ENCODE data around the gene INSRR. TPM values are rescaled to one million over a fixed set of nuclear protein-coding genes. Genes with fewer than 3 reads are reported as not detected.

INSRR gene
- total and polyA plus RNA-seq, 9 of the 15 experiments (the other 6 are each of a cell fraction or from before 2014, with no cell fraction given): 0.03 to 0.18 (median 0.06) TPM; not detected in 3

- no peak for FAIRE-seq
- no peaks in the 10 kb centered on the region for H3K9me1 ChIP-seq (ENCODE audit: control insufficient read depth, insufficient read depth, low read length)
- H3K9ac ChIP-seq (ENCODE audit: insufficient read depth in 1 of 2, low read depth in 2 of 2, low read length in 2 of 2): no peak overlapping the region
- no peak overlapping the region for H2AFZ ChIP-seq (ENCODE audit: low read depth, low read length)
- ChIA-PET CTCF (ENCODE audit: low intra/inter-chr PET ratio) (no interaction called here), POLR2A (interaction anchor here (0.6 to 1.2 kb wide), 3 partner anchors 9 to 104 kb away, joined by 3 to 5 read pairs (median 3); partner anchors contain the start of genes ISG20L2 and METTL25B)
- H3K27ac ChIP-seq (ENCODE audit: extremely low read depth, low read depth, low read length): no peak overlapping the region
- H3K79me2 ChIP-seq (ENCODE audit: control insufficient read depth, insufficient read depth, low read length): no peaks in the 10 kb centered on the region
- no TSS peak for BruUV-seq (replicated peaks)
- peaks cover 0 to 8% of the 10 kb centered on the region in 2 experiments; a peak in 3 of 5 replicates for H3K4me1 ChIP-seq (replicated peaks in 1 of 2; ENCODE audit: control insufficient read depth in 2 of 2, insufficient read depth in 2 of 2, low read length in 2 of 2)
- ATAC-seq: no peak; the same call in 2 of the 3 replicates
- H3K4me2 ChIP-seq (ENCODE audit: insufficient read depth, low read length): no peak overlapping the region
- no peak for DNase-seq (ENCODE audit: extremely low read depth in 1 of 4, low spot score in 3 of 4)
- TF ChIP-seq HOXB6 (CRISPR knock-in tag; IDR thresholded peaks at IDR 0.05; ENCODE audit: borderline replicate concordance) (no peak), ZNF76 (CRISPR knock-in tag; IDR thresholded peaks at IDR 0.05; ENCODE audit: borderline replicate concordance) (no peak), ZNF586 (CRISPR knock-in tag; conservative IDR thresholded peaks at IDR 0.05) (no peak), CEBPG (CRISPR knock-in tag; IDR thresholded peaks at IDR 0.05) (0 out of 2 replicates have a peak, but pooled peaks have one; percentile 23), CEBPG (tag; conservative IDR thresholded peaks at IDR 0.05 in 1 of 2, IDR thresholded peaks at IDR 0.05 in 1 of 2) (no peak), ATF4 (CRISPR knock-in tag; IDR thresholded peaks at IDR 0.05) (no peak), JUNB (CRISPR knock-in tag; conservative IDR thresholded peaks at IDR 0.05) (no peak), KLF13 (tag; IDR thresholded peaks at IDR 0.05; ENCODE audit: borderline replicate concordance, low read depth) (no peak), RCOR1 (IDR thresholded peaks at IDR 0.05; ENCODE audit: borderline replicate concordance in 1 of 2, low read depth in 2 of 2, low read length in 2 of 2) (no peak), ZFP36 (IDR thresholded peaks at IDR 0.05; ENCODE audit: low read depth, low read length, partially characterized antibody) (peak; percentile 57)
- no peaks in the 10 kb centered on the region for H3K9me3 ChIP-seq (replicated peaks; ENCODE audit: control insufficient read depth, insufficient read depth, low read depth, low read length)
- no peaks in the 10 kb centered on the region for H3K36me3 ChIP-seq (ENCODE audit: control insufficient read depth, insufficient read depth, low read length)
- H4K20me1 ChIP-seq (replicated peaks; ENCODE audit: control insufficient read depth, insufficient read depth, low read length): no peaks in the 10 kb centered on the region
- H3K27me3 ChIP-seq (ENCODE audit: control insufficient read depth in 2 of 2, insufficient read depth in 2 of 2, low read length in 2 of 2): peaks cover 17 to 22% of the 10 kb centered on the region in 2 experiments; a peak in 4 of 5 replicates
- intact Hi-C loops (cut with micrococcal nuclease): loop anchor here (5.0 kb wide), 1 partner anchor 35 kb away; no protein-coding TSS in a partner anchor
- WGBS (ENCODE audit: insufficient coverage, low coverage, missing lambda C conversion rate): 0% methylated on average over 5 of the region's 5 CpGs
- no peak overlapping the region for H3K4me3 ChIP-seq
- in situ Hi-C loops (cut with MboI): no loop called here
These were observed 26.5 kb downstream of the INSRR start for GRCh38 chr1:156832434-156832833.

Data from K562 (cell line).